ENCODE results near the gene HNRNPUL2.
A peak's percentile ranks its signal among the peaks of the same experiment; 100 is the strongest.

The HNRNPUL2 gene

GRCh38 chr11:62715150-62716130, 11.8 kb downstream of the HNRNPUL2 start:
- no peak overlapping the region for H3K27ac ChIP-seq (ENCODE audit: low read depth, low read length)
- H3K4me3 ChIP-seq (ENCODE audit: low read length) = no peak overlapping the region
- TF ChIP-seq CTCF (IDR thresholded peaks at IDR 0.05; ENCODE audit: low read depth, low read length, poor library complexity, severe bottlenecking) = no peak
- TF ChIP-seq EZH2phosphoT487 (IDR thresholded peaks at IDR 0.05; ENCODE audit: borderline replicate concordance, low read length) = no peak
- H3K79me2 ChIP-seq (ENCODE audit: control insufficient read depth, low read length) = peaks cover 42% of the 10 kb centered on the region
- no peak overlapping the region for H3K4me2 ChIP-seq (ENCODE audit: low read length)
- H3K27me3 ChIP-seq (ENCODE audit: control insufficient read depth, low read length) = no peaks in the 10 kb centered on the region
- peaks cover 94% of the 10 kb centered on the region for H3K36me3 ChIP-seq (ENCODE audit: control insufficient read depth, low read length)
- H4K20me1 ChIP-seq (ENCODE audit: control insufficient read depth, insufficient read depth, low read depth, low read length) = no peaks in the 10 kb centered on the region
- no peaks in the 10 kb centered on the region for H3K9me2 ChIP-seq (replicated peaks; ENCODE audit: control insufficient read depth, low read length)
- peaks cover 56% of the 10 kb centered on the region for H3F3A ChIP-seq (ENCODE audit: control insufficient read depth, insufficient read depth)
- H3K9me3 ChIP-seq (ENCODE audit: control insufficient read depth, insufficient read depth, low read length) = no peaks in the 10 kb centered on the region
- H3K4me1 ChIP-seq (ENCODE audit: control insufficient read depth, low read length) = peaks cover 3% of the 10 kb centered on the region

DNA sequence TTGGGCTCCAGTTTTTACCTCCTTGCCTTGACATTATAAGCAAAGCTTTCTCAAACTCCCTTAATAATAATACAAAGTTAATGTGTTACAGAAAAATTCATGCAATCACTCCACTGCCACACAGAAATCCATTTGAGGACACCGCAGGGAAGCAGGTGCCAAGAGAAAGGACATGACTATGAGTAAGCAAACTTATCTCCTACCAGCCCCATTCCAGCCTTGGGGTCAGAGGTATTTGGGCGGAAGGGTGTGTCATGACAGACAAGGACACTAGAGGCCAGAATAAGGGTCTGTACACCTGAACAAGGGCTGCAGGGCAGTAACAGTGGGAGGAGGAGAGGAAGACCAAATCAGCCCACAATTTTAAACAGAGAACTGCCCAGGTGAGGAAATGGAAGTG, 13.9 kb downstream of the HNRNPUL2 start:
- TF ChIP-seq EZH2phosphoT487 (IDR thresholded peaks at IDR 0.05; ENCODE audit: borderline replicate concordance, low read length) = no peak
- no peak for TF ChIP-seq CTCF (IDR thresholded peaks at IDR 0.05; ENCODE audit: low read depth, low read length, poor library complexity, severe bottlenecking)
- H3F3A ChIP-seq (ENCODE audit: control insufficient read depth, insufficient read depth) = peaks cover 64% of the 10 kb centered on the region
- H3K9me2 ChIP-seq (replicated peaks; ENCODE audit: control insufficient read depth, low read length) = no peaks in the 10 kb centered on the region
- H3K79me2 ChIP-seq (ENCODE audit: control insufficient read depth, low read length) = peaks cover 29% of the 10 kb centered on the region
- H4K20me1 ChIP-seq (ENCODE audit: control insufficient read depth, insufficient read depth, low read depth, low read length) = no peaks in the 10 kb centered on the region
- H3K27me3 ChIP-seq (ENCODE audit: control insufficient read depth, low read length) = no peaks in the 10 kb centered on the region
- H3K4me2 ChIP-seq (ENCODE audit: low read length) = no peak overlapping the region
- H3K4me1 ChIP-seq (ENCODE audit: control insufficient read depth, low read length) = peaks cover 19% of the 10 kb centered on the region
- H3K4me3 ChIP-seq (ENCODE audit: low read length) = no peak overlapping the region
- no peaks in the 10 kb centered on the region for H3K9me3 ChIP-seq (ENCODE audit: control insufficient read depth, insufficient read depth, low read length)
- peaks cover 82% of the 10 kb centered on the region for H3K36me3 ChIP-seq (ENCODE audit: control insufficient read depth, low read length)
- peak overlapping the region; percentile 5; the same call in 1 of the 2 replicates for H3K27ac ChIP-seq (ENCODE audit: low read depth, low read length)

GRCh38 chr11:62712861-62713260, 14.4 kb downstream of the HNRNPUL2 start:
- peaks cover 29% of the 10 kb centered on the region for H3K79me2 ChIP-seq (ENCODE audit: control insufficient read depth, low read length)
- H4K20me1 ChIP-seq (ENCODE audit: control insufficient read depth, insufficient read depth, low read depth, low read length) = no peaks in the 10 kb centered on the region
- H3K27ac ChIP-seq (ENCODE audit: low read depth, low read length) = peak overlapping the region; percentile 5; the same call in 1 of the 2 replicates
- H3F3A ChIP-seq (ENCODE audit: control insufficient read depth, insufficient read depth) = peaks cover 62% of the 10 kb centered on the region
- H3K27me3 ChIP-seq (ENCODE audit: control insufficient read depth, low read length) = no peaks in the 10 kb centered on the region
- H3K9me2 ChIP-seq (replicated peaks; ENCODE audit: control insufficient read depth, low read length) = no peaks in the 10 kb centered on the region
- H3K4me1 ChIP-seq (ENCODE audit: control insufficient read depth, low read length) = peaks cover 24% of the 10 kb centered on the region
- TF ChIP-seq CTCF (IDR thresholded peaks at IDR 0.05; ENCODE audit: low read depth, low read length, poor library complexity, severe bottlenecking) (no peak), EZH2phosphoT487 (IDR thresholded peaks at IDR 0.05; ENCODE audit: borderline replicate concordance, low read length) (no peak)
- H3K36me3 ChIP-seq (ENCODE audit: control insufficient read depth, low read length) = peaks cover 80% of the 10 kb centered on the region
- no peak overlapping the region for H3K4me3 ChIP-seq (ENCODE audit: low read length)
- H3K9me3 ChIP-seq (ENCODE audit: control insufficient read depth, insufficient read depth, low read length) = no peaks in the 10 kb centered on the region
- H3K4me2 ChIP-seq (ENCODE audit: low read length) = no peak overlapping the region
